ENCODE data around the gene SPRING1. TPM values are rescaled to one million over a fixed set of nuclear protein-coding genes. Genes with fewer than 3 reads are reported as not detected.

SPRING1 gene
- total RNA-seq, 1 experiment from 2014 or later, result 44.2 TPM

DNA sequence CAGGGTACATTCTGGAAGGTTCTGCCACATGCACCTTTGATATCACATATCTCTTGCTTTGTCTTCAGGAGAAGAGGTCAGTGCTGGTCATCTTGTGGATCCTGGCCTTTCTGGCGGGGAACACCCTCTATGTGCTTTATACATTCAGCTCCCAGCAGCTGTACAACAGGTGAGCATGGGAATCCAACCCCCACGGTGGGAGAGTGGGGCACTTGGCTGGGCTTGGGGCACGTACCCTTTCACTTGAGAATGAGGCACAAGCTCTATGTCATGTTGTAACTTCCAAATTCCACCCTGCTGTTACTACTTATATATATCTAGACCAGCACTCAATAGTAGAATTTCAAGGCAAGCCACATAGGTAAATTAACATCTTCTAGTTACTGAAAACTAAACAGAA lies 28.9 kb upstream of the SPRING1 start:
- no CpG with 5 or more reads among the region's 3 CpGs for WGBS (ENCODE audit: extremely low coverage, insufficient read length, low lambda C conversion rate)

More for the DNA sequence above, 28.9 kb upstream of the SPRING1 start:
- Mint-ChIP-seq H3K27ac (no peak overlapping the region; a peak in 1 of 7 replicates), H3K27me3 (ENCODE audit: low read depth) (no peaks in the 10 kb centered on the region), H3K4me3 (no peak overlapping the region), H3K9me3 (no peaks in the 10 kb centered on the region), H3K4me1 (no peaks in the 10 kb centered on the region), H3K36me3 (ENCODE audit: insufficient read depth in 1 of 3, low read depth in 3 of 3) (peaks cover 4 to 40% (median 21%) of the 10 kb centered on the region in 3 experiments)
- H3K79me1 ChIP-seq (ENCODE audit: insufficient read depth, low read depth, low read length, poor library complexity, severe bottlenecking), result peaks cover 3% of the 10 kb centered on the region
- H3K9me3 ChIP-seq (ENCODE audit: control insufficient read depth, low read depth, low read length), result no peaks in the 10 kb centered on the region
- no peak overlapping the region for H2BK120ac ChIP-seq (ENCODE audit: low read depth, low read length, poor library complexity, severe bottlenecking)
- H3K56ac ChIP-seq (ENCODE audit: insufficient read length, low read depth, low read length), result no peak overlapping the region
- H4K91ac ChIP-seq (ENCODE audit: insufficient read length, low read depth, low read length), result no peak overlapping the region
- no peaks in the 10 kb centered on the region for H4K20me1 ChIP-seq (ENCODE audit: control insufficient read depth, insufficient read depth, insufficient read length)
- peak overlapping the region; percentile 50 for H2BK12ac ChIP-seq (ENCODE audit: insufficient read length, low read depth, low read length)
- H3T11ph ChIP-seq (ENCODE audit: low read length), result no peak overlapping the region
- no peak overlapping the region for H2BK15ac ChIP-seq (ENCODE audit: low read depth, low read length)
- H3K14ac ChIP-seq (ENCODE audit: insufficient read depth, low read length), result no peak overlapping the region
- no peaks in the 10 kb centered on the region for H3K79me2 ChIP-seq (ENCODE audit: insufficient read depth, low read length)
- no peak overlapping the region for H4K8ac ChIP-seq (replicated peaks; ENCODE audit: insufficient read length, low read depth, low read length)
- no peaks in the 10 kb centered on the region for H3K23me2 ChIP-seq (ENCODE audit: insufficient read length, low read depth, low read length, poor library complexity, severe bottlenecking)
- H3K4me2 ChIP-seq (ENCODE audit: insufficient read depth, insufficient read length, low read length), result no peak overlapping the region
- no peak overlapping the region for H2AFZ ChIP-seq (ENCODE audit: low read length)
- H2BK5ac ChIP-seq (ENCODE audit: insufficient read length, low read length), result no peak overlapping the region
- DNase-seq, result no peak
- peak overlapping the region; percentile 17 for H4K5ac ChIP-seq (ENCODE audit: insufficient read length, low read depth, low read length)
- no peak overlapping the region for H3K4ac ChIP-seq (ENCODE audit: low read depth, low read length)
- no peaks in the 10 kb centered on the region for H3K4me1 ChIP-seq (ENCODE audit: insufficient read depth, low read length)
- no peaks in the 10 kb centered on the region for H3K27me3 ChIP-seq (ENCODE audit: insufficient read depth, low read length)
- no peak overlapping the region for H2AK5ac ChIP-seq (ENCODE audit: insufficient read length, low read length)
- H3K23ac ChIP-seq (ENCODE audit: insufficient read length, low read depth, low read length), result no peak overlapping the region
- TF ChIP-seq, protein P1, sequence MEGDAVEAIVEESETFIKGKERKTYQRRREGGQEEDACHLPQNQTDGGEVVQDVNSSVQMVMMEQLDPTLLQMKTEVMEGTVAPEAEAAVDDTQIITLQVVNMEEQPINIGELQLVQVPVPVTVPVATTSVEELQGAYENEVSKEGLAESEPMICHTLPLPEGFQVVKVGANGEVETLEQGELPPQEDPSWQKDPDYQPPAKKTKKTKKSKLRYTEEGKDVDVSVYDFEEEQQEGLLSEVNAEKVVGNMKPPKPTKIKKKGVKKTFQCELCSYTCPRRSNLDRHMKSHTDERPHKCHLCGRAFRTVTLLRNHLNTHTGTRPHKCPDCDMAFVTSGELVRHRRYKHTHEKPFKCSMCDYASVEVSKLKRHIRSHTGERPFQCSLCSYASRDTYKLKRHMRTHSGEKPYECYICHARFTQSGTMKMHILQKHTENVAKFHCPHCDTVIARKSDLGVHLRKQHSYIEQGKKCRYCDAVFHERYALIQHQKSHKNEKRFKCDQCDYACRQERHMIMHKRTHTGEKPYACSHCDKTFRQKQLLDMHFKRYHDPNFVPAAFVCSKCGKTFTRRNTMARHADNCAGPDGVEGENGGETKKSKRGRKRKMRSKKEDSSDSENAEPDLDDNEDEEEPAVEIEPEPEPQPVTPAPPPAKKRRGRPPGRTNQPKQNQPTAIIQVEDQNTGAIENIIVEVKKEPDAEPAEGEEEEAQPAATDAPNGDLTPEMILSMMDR (conservative IDR thresholded peaks at IDR 0.05), result no peak
- H3K27ac ChIP-seq (ENCODE audit: insufficient read length, low read depth, low read length), result no peak overlapping the region
- no peak overlapping the region for H3K18ac ChIP-seq (ENCODE audit: insufficient read length, low read depth, low read length)
- H3K9ac ChIP-seq (ENCODE audit: extremely low read depth, insufficient read length, low read length), result no peak overlapping the region
- no peak overlapping the region for H2BK20ac ChIP-seq (ENCODE audit: low read depth, low read length, poor library complexity, severe bottlenecking)
